GM18499 (cell line): ENCODE results near the gene ZFP36L2.

Experiments used
- ATAC-seq: cut with Tn5 transposase; IDR thresholded peaks from one replicate; pipeline ENCODE4 v1.9.1; 2021; ENCODE audit warnings: moderate number of reproducible peaks; ENCODE audit not compliant: insufficient read depth, unreplicated experiment

ZFP36L2 gene

GRCh38 chr2:43226558-43226954 is at the start of gene ZFP36L2:
Gene ZFP36L2, minus strand, starts transcription at chr2:43226606. Its CDS starts 291 bp downstream, at chr2:43226315.
- ATAC-seq, result no peak

- ATAC-seq, result no peak
Measured at GRCh38 chr2:43274721-43275120, 48.3 kb upstream of the ZFP36L2 start.

- no peak for ATAC-seq
Measured at GRCh38 chr2:43274055-43274454, 47.6 kb upstream of the ZFP36L2 start.

GRCh38 chr2:43273529-43273928 is 47.1 kb upstream of the ZFP36L2 start:
- ATAC-seq, result no peak

- no peak for ATAC-seq
Measured at GRCh38 chr2:43270930-43271615, 44.7 kb upstream of the ZFP36L2 start.

- no peak for ATAC-seq
Measured at GRCh38 chr2:43270461-43270860, 44.1 kb upstream of the ZFP36L2 start.

GRCh38 chr2:43269706-43270105 is 43.3 kb upstream of the ZFP36L2 start:
- ATAC-seq, result no peak

GRCh38 chr2:43269074-43269572 is 42.7 kb upstream of the ZFP36L2 start:
- no peak for ATAC-seq

GRCh38 chr2:43268066-43268953 is 41.9 kb upstream of the ZFP36L2 start:
- ATAC-seq, result no peak

GRCh38 chr2:43267381-43267780 is 41.0 kb upstream of the ZFP36L2 start:
- no peak for ATAC-seq

GRCh38 chr2:43266711-43267111 is 40.3 kb upstream of the ZFP36L2 start:
- ATAC-seq, result no peak

- ATAC-seq, result no peak
Measured at GRCh38 chr2:43265421-43265820, 39.0 kb upstream of the ZFP36L2 start.

GRCh38 chr2:43265001-43265400 is 38.6 kb upstream of the ZFP36L2 start:
- no peak for ATAC-seq

GRCh38 chr2:43262951-43263350 is 36.5 kb upstream of the ZFP36L2 start:
- no peak for ATAC-seq

- no peak for ATAC-seq
Measured at GRCh38 chr2:43262239-43262638, 35.8 kb upstream of the ZFP36L2 start.

- no peak for ATAC-seq
Measured at GRCh38 chr2:43259512-43259911, 33.1 kb upstream of the ZFP36L2 start.

GRCh38 chr2:43258547-43259156 is 32.2 kb upstream of the ZFP36L2 start:
- no peak for ATAC-seq

GRCh38 chr2:43255296-43255910 is 29.0 kb upstream of the ZFP36L2 start:
- ATAC-seq, result no peak

GRCh38 chr2:43254331-43254730 is 27.9 kb upstream of the ZFP36L2 start:
- ATAC-seq, result no peak

GRCh38 chr2:43251171-43251731 is 24.8 kb upstream of the ZFP36L2 start:
- ATAC-seq, result no peak
